K562 (cell line): ENCODE measurements around the gene DAPL1.

ENCODE experiments used
- BCLAF1 ChIP-seq, 2 experiments: fragments of 450-650 bp in 1 of 2; IDR thresholded peaks; 2 replicates each; pipeline ENCODE4 v1.6.1; 2011 to 2017; ENCODE audit warnings: low read depth in 2 of 2, antibody characterized with exemption in 1 of 2, borderline replicate concordance in 1 of 2, low read length in 1 of 2, mild to moderate bottlenecking in 1 of 2, mixed read lengths in 1 of 2; ENCODE audit not compliant: control insufficient read depth in 1 of 2
- CTCF ChIP-seq, 3 experiments: IDR thresholded peaks in 2 of 3; conservative IDR thresholded peaks in 1 of 3; 2 replicates each; pipeline ENCODE4 v1.5.1; 2011 to 2012; ENCODE audit warnings: low read length in 3 of 3, mild to moderate bottlenecking in 3 of 3, control low read depth in 2 of 3, improper control_type of control experiment in 1 of 3, inconsistent platforms in 1 of 3, low read depth in 1 of 3, mixed read lengths in 1 of 3, moderate library complexity in 1 of 3; ENCODE audit not compliant: insufficient read depth in 2 of 3
- ELF4 ChIP-seq: fragments of 450-650 bp; formaldehyde crosslinking; IDR thresholded peaks from 2 replicates; pipeline ENCODE4 v1.4.0; 2022; ENCODE audit warnings: missing genetic modification characterization
- NFIC ChIP-seq: fragments of 450-650 bp; IDR thresholded peaks from 2 replicates; pipeline ENCODE4 v1.6.1; 2017; ENCODE audit warnings: mild to moderate bottlenecking, inconsistent platforms
- SIX5 ChIP-seq, 2 experiments: IDR thresholded peaks; 2 replicates each; pipeline ENCODE4 v1.6.1; 2011; ENCODE audit warnings: low read length in 2 of 2, borderline replicate concordance in 1 of 2, low read depth in 1 of 2, mild to moderate bottlenecking in 1 of 2, moderate library complexity in 1 of 2; ENCODE audit not compliant: insufficient read depth in 1 of 2
- TAF1 ChIP-seq: IDR thresholded peaks from 2 replicates; pipeline ENCODE4 v1.6.1; 2011; ENCODE audit warnings: mild to moderate bottlenecking, low read length, moderate library complexity; ENCODE audit not compliant: insufficient read depth, control insufficient read depth, severe bottlenecking; ENCODE audit errors: extremely low read depth

GRCh38 chr2:158745866-158746382 lies 49.2 kb upstream of the DAPL1 start:
- no peak for TF ChIP-seq TAF1
- TF ChIP-seq CTCF (IDR thresholded peaks at IDR 0.05 in 2 of 3, conservative IDR thresholded peaks at IDR 0.05 in 1 of 3; ENCODE audit: insufficient read depth in 2 of 3, low read depth in 1 of 3, low read length in 3 of 3) = no peak; a peak in 1 of 6 replicates
- no peak for TF ChIP-seq NFIC
- TF ChIP-seq SIX5 (IDR thresholded peaks at IDR 0.05; ENCODE audit: borderline replicate concordance in 1 of 2, insufficient read depth in 1 of 2, low read depth in 1 of 2, low read length in 2 of 2) = no peak
- TF ChIP-seq BCLAF1 (IDR thresholded peaks at IDR 0.05; ENCODE audit: borderline replicate concordance in 1 of 2, control insufficient read depth in 1 of 2, low read depth in 2 of 2, low read length in 1 of 2) = no peak
- no peak for TF ChIP-seq ELF4
